Right lobe of liver (tissue), 4 donors: ENCODE results near the gene MS4A6E.

Experiments used
- POLR2A ChIP-seq: fragments of 450-650 bp; IDR thresholded peaks from one replicate; pipeline ENCODE4 v1.6.1; 2017; ENCODE audit warnings: antibody characterized with exemption, mild to moderate bottlenecking
- TF ChIP-seq, protein P1 (sequence below), 4 donors: fragments of 200-600 bp in 3 of 4; fragments of 450-650 bp in 1 of 4; IDR thresholded peaks; one replicate each; pipeline versions ENCODE4 v1.5.1 to v1.8.0; 2016 to 2022; ENCODE audit warnings: antibody characterized with exemption in 4 of 4, mild to moderate bottlenecking in 2 of 4
- donor health status: DM: no; HTN: no; CAD: no.
- donor health status: DM: no; HTN: no; CAD: no.
- donor health status: DM: no; HTN: yes; CAD: no.

DNA sequence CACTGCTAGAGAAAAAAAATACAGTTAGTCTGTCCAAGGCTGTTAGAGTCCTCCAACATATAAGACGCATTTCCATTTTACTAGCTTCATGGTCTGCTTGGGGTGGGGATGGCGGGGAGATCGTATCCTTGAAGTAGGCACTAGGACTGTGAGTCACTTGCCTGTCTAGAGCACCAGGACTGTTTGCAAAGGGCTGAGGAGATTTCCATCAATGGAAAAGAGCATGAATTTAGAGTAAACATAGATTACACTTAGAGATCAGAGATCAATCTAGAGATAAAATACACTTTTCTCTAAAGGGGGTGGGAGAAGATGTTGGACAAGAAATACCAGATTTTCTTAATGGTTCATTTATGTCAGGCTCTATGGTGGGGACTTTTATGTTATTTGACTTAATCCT lies 49.5 kb downstream of the MS4A6E start:
- TF ChIP-seq, protein P1, sequence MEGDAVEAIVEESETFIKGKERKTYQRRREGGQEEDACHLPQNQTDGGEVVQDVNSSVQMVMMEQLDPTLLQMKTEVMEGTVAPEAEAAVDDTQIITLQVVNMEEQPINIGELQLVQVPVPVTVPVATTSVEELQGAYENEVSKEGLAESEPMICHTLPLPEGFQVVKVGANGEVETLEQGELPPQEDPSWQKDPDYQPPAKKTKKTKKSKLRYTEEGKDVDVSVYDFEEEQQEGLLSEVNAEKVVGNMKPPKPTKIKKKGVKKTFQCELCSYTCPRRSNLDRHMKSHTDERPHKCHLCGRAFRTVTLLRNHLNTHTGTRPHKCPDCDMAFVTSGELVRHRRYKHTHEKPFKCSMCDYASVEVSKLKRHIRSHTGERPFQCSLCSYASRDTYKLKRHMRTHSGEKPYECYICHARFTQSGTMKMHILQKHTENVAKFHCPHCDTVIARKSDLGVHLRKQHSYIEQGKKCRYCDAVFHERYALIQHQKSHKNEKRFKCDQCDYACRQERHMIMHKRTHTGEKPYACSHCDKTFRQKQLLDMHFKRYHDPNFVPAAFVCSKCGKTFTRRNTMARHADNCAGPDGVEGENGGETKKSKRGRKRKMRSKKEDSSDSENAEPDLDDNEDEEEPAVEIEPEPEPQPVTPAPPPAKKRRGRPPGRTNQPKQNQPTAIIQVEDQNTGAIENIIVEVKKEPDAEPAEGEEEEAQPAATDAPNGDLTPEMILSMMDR (IDR thresholded peaks at IDR 0.05): no peak
- no peak for TF ChIP-seq POLR2A
